Islet of Langerhans (tissue), 1 donor: Measurements from ENCODE around the gene CHPF.

Experiments used
- FAIRE-seq: peaks from one replicate; lab custom pipeline; 2011; peaks lifted over from hg19 to GRCh38; lab: Jason Lieb, UNC

CHPF gene

DNA sequence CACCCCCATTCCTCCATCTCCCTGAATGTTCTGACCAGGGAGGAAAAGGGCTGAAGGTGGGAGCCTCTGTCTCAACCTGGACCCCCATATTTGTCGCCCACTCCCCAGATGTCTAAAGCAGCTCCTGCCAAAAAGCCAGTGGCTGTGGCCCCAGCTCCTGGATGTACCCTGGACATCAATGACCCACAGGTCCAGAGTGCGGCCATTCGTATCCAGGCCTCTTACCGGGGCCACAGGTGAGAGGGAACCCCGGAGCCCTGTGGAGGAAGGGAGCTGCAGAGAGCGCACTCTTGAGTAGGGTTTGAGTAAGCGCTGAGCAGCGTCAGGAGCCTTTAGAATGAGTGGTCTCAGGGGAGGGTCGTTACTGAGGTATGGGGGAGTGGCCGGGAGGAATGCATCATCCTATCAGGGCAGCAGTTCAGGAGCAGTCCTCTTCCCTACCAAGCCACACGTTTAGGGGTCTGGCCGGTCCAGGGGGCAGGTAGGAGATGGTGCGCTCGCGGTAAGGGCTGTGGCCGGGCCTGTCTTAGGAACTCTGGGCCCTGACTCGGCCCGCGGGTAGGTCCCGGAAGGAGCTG is 47.3 kb downstream of the CHPF start:
- no peak for FAIRE-seq

DNA sequence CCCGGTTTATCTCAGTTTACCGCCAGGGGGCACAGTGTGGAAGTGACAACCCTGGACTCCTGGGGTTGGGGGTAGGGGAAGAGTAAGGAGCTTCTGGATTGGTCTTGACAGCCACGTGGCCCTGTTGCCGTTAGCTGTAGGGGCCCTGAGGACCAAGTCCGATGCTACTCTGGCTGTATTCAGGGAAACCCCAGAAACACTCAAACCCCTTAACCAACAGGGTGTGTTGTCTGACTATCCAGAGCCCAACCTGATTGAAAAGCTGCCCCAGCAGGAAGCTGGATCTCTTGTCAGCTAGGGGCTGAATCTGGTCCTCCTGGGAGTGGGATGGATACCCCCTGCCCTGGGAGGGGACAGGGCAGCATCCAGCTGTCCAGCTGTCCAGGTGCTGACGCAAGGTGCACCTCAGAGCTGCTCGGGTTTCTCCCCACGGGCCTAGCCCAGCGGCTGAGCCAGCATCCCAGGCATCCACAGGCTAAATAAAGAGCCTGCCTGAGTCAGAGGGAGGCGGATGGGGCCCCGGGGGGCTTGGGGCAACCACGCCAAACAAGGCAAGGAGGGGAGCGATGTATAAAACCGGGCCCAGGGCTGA is 48.0 kb downstream of the CHPF start:
- peak; percentile 27 for FAIRE-seq

- FAIRE-seq = no peak
These were observed 48.6 kb downstream of the CHPF start for GRCh38 chr2:219494952-219495530.

- no peak for FAIRE-seq
These were observed 50.5 kb downstream of the CHPF start for GRCh38 chr2:219493086-219493485.

GRCh38 chr2:219492575-219492974 is 51.0 kb downstream of the CHPF start:
- no peak for FAIRE-seq

DNA sequence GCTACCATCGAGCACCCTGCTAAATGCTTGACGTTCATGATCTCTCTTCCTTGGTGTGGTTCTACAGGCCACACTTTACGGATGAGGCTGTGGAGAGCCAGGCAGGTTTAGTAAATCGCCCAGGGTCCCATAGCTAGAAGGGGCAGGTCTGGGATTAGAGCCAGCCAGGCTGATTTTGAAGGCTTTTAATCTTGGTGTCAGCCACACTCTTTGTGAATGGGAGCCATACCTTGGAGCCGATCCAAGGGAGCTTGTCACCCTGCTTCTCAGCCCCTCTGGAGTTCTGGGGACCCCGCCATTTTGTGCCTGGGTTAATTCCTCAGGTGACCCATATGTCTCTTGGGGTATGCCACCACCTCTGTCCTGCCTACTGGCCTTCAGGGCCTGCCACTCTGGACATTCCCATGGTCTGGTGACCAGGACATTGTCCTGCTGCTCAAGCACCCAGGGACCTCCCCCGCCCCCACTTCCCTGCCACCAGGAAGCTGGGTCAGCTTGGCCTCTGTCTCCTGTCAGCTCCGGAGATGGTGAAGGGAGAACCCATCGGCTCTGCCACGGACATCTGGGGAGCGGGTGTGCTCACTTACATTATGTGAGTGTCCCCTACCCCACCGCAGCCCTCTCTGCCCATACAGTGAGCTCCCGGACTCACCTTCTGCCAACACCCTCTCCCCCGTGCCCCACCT is 52.2 kb downstream of the CHPF start:
- no peak for FAIRE-seq

DNA sequence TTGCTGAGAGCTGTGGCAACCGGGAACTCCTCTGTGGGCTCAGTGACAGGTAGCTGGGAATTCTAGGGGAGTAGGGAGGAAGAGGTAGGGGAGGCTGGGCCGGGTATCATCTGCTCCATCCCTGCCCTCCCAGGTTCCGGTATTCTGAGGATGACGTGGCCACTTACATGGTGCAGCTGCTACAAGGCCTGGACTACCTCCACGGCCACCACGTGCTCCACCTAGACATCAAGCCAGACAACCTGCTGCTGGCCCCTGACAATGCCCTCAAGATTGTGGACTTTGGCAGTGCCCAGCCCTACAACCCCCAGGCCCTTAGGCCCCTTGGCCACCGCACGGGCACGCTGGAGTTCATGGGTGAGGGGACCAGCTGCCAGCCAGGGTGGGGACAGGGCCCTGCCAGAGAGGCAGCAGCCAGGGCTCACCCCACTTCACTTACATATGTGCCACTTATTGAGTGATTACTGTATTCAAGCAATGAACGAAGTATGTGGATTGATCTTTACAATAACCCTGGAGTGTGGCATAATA is 52.9 kb downstream of the CHPF start:
- FAIRE-seq = no peak

- FAIRE-seq = no peak
These were observed 53.4 kb downstream of the CHPF start for GRCh38 chr2:219490186-219490585.

DNA sequence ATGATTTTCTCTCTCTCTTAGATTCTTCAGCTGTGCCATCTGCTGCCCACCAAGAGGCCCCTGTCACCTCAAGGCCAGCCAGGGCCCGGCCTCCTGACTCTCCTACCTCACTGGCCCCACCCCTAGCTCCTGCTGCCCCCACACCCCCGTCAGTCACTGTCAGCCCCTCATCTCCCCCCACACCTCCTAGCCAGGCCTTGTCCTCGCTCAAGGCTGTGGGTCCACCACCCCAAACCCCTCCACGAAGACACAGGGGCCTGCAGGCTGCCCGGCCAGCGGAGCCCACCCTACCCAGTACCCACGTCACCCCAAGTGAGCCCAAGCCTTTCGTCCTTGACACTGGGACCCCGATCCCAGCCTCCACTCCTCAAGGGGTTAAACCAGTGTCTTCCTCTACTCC is 54.3 kb downstream of the CHPF start:
- no peak for FAIRE-seq
